ENCODE results near the gene PSMB9.

GRCh38 chr6:32894085-32895005 lies 40.4 kb downstream of the PSMB9 start:
- TF ChIP-seq CTCF (IDR thresholded peaks at IDR 0.05; ENCODE audit: poor library complexity, severe bottlenecking) (peak; percentile 73), EP300 (conservative IDR thresholded peaks at IDR 0.05; ENCODE audit: poor library complexity, severe bottlenecking) (peak; percentile 38)

Measured in neural cell (in vitro differentiated cells).